ENCODE data around the gene SOCS6. TPM values are rescaled to one million over a fixed set of nuclear protein-coding genes. Genes with fewer than 3 reads are reported as not detected.
A peak's percentile ranks its signal among the peaks of the same experiment; 100 is the strongest.

Gene SOCS6
- total and polyA plus RNA-seq, 2 of the 13 experiments (the other 11 are each of a cell fraction or from before 2014, with no cell fraction given), result 18.6 to 38.3 TPM

- TF ChIP-seq, protein P1, sequence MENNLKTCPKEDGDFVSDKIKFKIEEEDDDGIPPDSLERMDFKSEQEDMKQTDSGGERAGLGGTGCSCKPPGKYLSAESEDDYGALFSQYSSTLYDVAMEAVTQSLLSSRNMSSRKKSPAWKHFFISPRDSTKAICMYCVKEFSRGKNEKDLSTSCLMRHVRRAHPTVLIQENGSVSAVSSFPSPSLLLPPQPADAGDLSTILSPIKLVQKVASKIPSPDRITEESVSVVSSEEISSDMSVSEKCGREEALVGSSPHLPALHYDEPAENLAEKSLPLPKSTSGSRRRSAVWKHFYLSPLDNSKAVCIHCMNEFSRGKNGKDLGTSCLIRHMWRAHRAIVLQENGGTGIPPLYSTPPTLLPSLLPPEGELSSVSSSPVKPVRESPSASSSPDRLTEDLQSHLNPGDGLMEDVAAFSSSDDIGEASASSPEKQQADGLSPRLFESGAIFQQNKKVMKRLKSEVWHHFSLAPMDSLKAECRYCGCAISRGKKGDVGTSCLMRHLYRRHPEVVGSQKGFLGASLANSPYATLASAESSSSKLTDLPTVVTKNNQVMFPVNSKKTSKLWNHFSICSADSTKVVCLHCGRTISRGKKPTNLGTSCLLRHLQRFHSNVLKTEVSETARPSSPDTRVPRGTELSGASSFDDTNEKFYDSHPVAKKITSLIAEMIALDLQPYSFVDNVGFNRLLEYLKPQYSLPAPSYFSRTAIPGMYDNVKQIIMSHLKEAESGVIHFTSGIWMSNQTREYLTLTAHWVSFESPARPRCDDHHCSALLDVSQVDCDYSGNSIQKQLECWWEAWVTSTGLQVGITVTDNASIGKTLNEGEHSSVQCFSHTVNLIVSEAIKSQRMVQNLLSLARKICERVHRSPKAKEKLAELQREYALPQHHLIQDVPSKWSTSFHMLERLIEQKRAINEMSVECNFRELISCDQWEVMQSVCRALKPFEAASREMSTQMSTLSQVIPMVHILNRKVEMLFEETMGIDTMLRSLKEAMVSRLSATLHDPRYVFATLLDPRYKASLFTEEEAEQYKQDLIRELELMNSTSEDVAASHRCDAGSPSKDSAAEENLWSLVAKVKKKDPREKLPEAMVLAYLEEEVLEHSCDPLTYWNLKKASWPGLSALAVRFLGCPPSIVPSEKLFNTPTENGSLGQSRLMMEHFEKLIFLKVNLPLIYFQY (CRISPR knock-in tag; IDR thresholded peaks at IDR 0.05; ENCODE audit: borderline replicate concordance), result peak; percentile 72; the same call in 1 of the 2 replicates
- TF ChIP-seq ZNF235 (CRISPR knock-in tag; IDR thresholded peaks at IDR 0.05; ENCODE audit: borderline replicate concordance) (no peak), CENPX (CRISPR knock-in tag; IDR thresholded peaks at IDR 0.05) (no peak), BCL6 (CRISPR knock-in tag; IDR thresholded peaks at IDR 0.05) (peak; percentile 72), ATRX (CRISPR knock-in tag; IDR thresholded peaks at IDR 0.05; ENCODE audit: borderline replicate concordance) (no peak), LRRFIP1 (CRISPR knock-in tag; conservative IDR thresholded peaks at IDR 0.05) (no peak), ZNF777 (CRISPR knock-in tag; IDR thresholded peaks at IDR 0.05) (0 out of 2 replicates have a peak, but pooled peaks have one; percentile 30), TGIF2 (CRISPR knock-in tag; IDR thresholded peaks at IDR 0.05) (0 out of 2 replicates have a peak, but pooled peaks have one; percentile 31), ZNF614 (CRISPR knock-in tag; IDR thresholded peaks at IDR 0.05; ENCODE audit: borderline replicate concordance) (peak; percentile 88; the same call in 1 of the 2 replicates), HOXD1 (CRISPR knock-in tag; IDR thresholded peaks at IDR 0.05) (no peak), FOXO1 (CRISPR knock-in tag; IDR thresholded peaks at IDR 0.05) (peak; percentile 68), NR2F2 (IDR thresholded peaks at IDR 0.05; ENCODE audit: borderline replicate concordance, low read depth) (peak; percentile 86), ZBTB21 (CRISPR knock-in tag; IDR thresholded peaks at IDR 0.05) (peak; percentile 84), ZNF430 (CRISPR knock-in tag; IDR thresholded peaks at IDR 0.05) (0 out of 2 replicates have a peak, but pooled peaks have one; percentile 24), POLR2G (IDR thresholded peaks at IDR 0.05; ENCODE audit: low read depth, low read length) (peak; percentile 67), ZKSCAN8 (CRISPR knock-in tag; IDR thresholded peaks at IDR 0.05; ENCODE audit: borderline replicate concordance) (0 out of 2 replicates have a peak, but pooled peaks have one; percentile 30)
- TF ChIP-seq, protein P2, sequence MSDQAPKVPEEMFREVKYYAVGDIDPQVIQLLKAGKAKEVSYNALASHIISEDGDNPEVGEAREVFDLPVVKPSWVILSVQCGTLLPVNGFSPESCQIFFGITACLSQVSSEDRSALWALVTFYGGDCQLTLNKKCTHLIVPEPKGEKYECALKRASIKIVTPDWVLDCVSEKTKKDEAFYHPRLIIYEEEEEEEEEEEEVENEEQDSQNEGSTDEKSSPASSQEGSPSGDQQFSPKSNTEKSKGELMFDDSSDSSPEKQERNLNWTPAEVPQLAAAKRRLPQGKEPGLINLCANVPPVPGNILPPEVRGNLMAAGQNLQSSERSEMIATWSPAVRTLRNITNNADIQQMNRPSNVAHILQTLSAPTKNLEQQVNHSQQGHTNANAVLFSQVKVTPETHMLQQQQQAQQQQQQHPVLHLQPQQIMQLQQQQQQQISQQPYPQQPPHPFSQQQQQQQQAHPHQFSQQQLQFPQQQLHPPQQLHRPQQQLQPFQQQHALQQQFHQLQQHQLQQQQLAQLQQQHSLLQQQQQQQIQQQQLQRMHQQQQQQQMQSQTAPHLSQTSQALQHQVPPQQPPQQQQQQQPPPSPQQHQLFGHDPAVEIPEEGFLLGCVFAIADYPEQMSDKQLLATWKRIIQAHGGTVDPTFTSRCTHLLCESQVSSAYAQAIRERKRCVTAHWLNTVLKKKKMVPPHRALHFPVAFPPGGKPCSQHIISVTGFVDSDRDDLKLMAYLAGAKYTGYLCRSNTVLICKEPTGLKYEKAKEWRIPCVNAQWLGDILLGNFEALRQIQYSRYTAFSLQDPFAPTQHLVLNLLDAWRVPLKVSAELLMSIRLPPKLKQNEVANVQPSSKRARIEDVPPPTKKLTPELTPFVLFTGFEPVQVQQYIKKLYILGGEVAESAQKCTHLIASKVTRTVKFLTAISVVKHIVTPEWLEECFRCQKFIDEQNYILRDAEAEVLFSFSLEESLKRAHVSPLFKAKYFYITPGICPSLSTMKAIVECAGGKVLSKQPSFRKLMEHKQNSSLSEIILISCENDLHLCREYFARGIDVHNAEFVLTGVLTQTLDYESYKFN (CRISPR knock-in tag; conservative IDR thresholded peaks at IDR 0.05), result peak; percentile 85
- TF ChIP-seq, protein P3, sequence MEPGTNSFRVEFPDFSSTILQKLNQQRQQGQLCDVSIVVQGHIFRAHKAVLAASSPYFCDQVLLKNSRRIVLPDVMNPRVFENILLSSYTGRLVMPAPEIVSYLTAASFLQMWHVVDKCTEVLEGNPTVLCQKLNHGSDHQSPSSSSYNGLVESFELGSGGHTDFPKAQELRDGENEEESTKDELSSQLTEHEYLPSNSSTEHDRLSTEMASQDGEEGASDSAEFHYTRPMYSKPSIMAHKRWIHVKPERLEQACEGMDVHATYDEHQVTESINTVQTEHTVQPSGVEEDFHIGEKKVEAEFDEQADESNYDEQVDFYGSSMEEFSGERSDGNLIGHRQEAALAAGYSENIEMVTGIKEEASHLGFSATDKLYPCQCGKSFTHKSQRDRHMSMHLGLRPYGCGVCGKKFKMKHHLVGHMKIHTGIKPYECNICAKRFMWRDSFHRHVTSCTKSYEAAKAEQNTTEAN (CRISPR knock-in tag; conservative IDR thresholded peaks at IDR 0.05), result peak; percentile 59; the same call in 1 of the 2 replicates
Observed at GRCh38 chr18:70334728-70335329, 46.0 kb downstream of the SOCS6 start (continued).

All from HepG2 (cell line).